H1 (cell line): Measurements from ENCODE around the gene VPS37C. TPM values are rescaled to one million over a fixed set of nuclear protein-coding genes. Genes with fewer than 3 reads are reported as not detected.
A peak's percentile ranks its signal among the peaks of the same experiment; 100 is the strongest.

Source experiments
- CTCF ChIA-PET: fragments of 300-600 bp; sonication (Branson Sonifier 250); formaldehyde crosslinking; loops from one replicate; lab custom pipeline; 2021; ENCODE audit not compliant: partially characterized antibody; lab: Charles Lee
- POLR2A ChIA-PET: fragments of 300-600 bp; sonication (Branson Sonifier 250); formaldehyde crosslinking; loops from one replicate; lab custom pipeline; 2021; ENCODE audit warnings: inconsistent platforms; ENCODE audit not compliant: partially characterized antibody; lab: Charles Lee
- DNase-seq, 2 experiments: peaks; one replicate each; pipeline versions ENCODE4 v3.0.0 to v3.0.0-alpha.2; 2010 to 2022; ENCODE audit warnings: low spot score in 2 of 2, low read depth in 1 of 2, mixed read lengths in 1 of 2
- FAIRE-seq: peaks from 2 replicates; lab custom pipeline; 2011; peaks lifted over from hg19 to GRCh38; lab: Jason Lieb, UNC
- H2AFZ ChIP-seq: 2 replicates; pipeline ENCODE4 v1.8.1; 2012; ENCODE audit warnings: low read length, inconsistent platforms
- H2AK5ac ChIP-seq: 2 replicates; pipeline ENCODE4 v1.6.1; 2013; ENCODE audit warnings: low read depth, low read length
- H2BK120ac ChIP-seq: replicated peaks from 2 replicates; pipeline ENCODE3; 2013; ENCODE audit warnings: low read depth, low read length, inconsistent platforms
- H2BK12ac ChIP-seq: 2 replicates; pipeline ENCODE4 v1.6.1; 2013; ENCODE audit warnings: low read depth, low read length
- H2BK15ac ChIP-seq: 2 replicates; pipeline ENCODE4 v1.6.1; 2013; ENCODE audit warnings: low read length
- H2BK20ac ChIP-seq: 2 replicates; pipeline ENCODE4 v1.6.1; 2013; ENCODE audit warnings: low read length
- H2BK5ac ChIP-seq: 2 replicates; pipeline ENCODE4 v1.6.1; 2013; ENCODE audit warnings: low read depth, low read length
- H3K14ac ChIP-seq: 2 replicates; pipeline ENCODE4 v1.6.1; 2013; ENCODE audit warnings: inconsistent platforms; ENCODE audit not compliant: insufficient read length
- H3K18ac ChIP-seq: 2 replicates; pipeline ENCODE4 v1.6.1; 2013; ENCODE audit warnings: low read length; ENCODE audit errors: extremely low read depth
- H3K23ac ChIP-seq: 2 replicates; pipeline ENCODE4 v1.6.1; 2013; ENCODE audit warnings: inconsistent platforms; ENCODE audit not compliant: insufficient read length
- H3K23me2 ChIP-seq: 2 replicates; pipeline ENCODE4 v1.6.1; 2013; ENCODE audit warnings: low read depth, low read length
- H3K27ac ChIP-seq: 2 replicates; pipeline ENCODE4 v1.6.1; 2011; ENCODE audit warnings: low read depth, low read length, inconsistent platforms
- H3K27me3 ChIP-seq, 4 experiments: replicated peaks in 1 of 4; 1 replicate in 1 of 4; 2 replicates in 3 of 4; pipeline versions ENCODE4 v1.6.1 to v1.8.1; 2011 to 2013; ENCODE audit warnings: low read length in 3 of 4, mild to moderate bottlenecking in 3 of 4, inconsistent platforms in 2 of 4, mixed read lengths in 2 of 4, moderate library complexity in 1 of 4; ENCODE audit not compliant: control insufficient read depth in 3 of 4, insufficient read depth in 3 of 4; ENCODE audit errors: extremely low read depth in 1 of 4
- H3K36me3 ChIP-seq, 4 experiments: 2 replicates each; pipeline versions ENCODE4 v1.6.1 to v1.8.1; 2011 to 2013; ENCODE audit warnings: mild to moderate bottlenecking in 4 of 4, low read length in 3 of 4, moderate library complexity in 2 of 4, control low read depth in 1 of 4, inconsistent platforms in 1 of 4; ENCODE audit not compliant: insufficient read depth in 4 of 4, control insufficient read depth in 2 of 4
- H3K4ac ChIP-seq: replicated peaks from 2 replicates; pipeline ENCODE3; 2013; ENCODE audit warnings: low read length, low read depth, mixed read lengths, inconsistent platforms; ENCODE audit not compliant: insufficient read length
- H3K4me1 ChIP-seq, 4 experiments: replicated peaks in 1 of 4; 1 replicate in 1 of 4; 2 replicates in 3 of 4; pipeline versions ENCODE4 v1.6.1 to v1.8.1; 2011 to 2013; ENCODE audit warnings: low read length in 3 of 4, inconsistent platforms in 2 of 4, mixed read lengths in 1 of 4; ENCODE audit not compliant: insufficient read depth in 4 of 4, control insufficient read depth in 3 of 4
- H3K4me2 ChIP-seq, 2 experiments: 2 replicates each; pipeline versions ENCODE4 v1.6.1 to v1.8.1; 2011 to 2013; ENCODE audit warnings: low read depth in 2 of 2, low read length in 2 of 2, control low read depth in 1 of 2, inconsistent platforms in 1 of 2, mild to moderate bottlenecking in 1 of 2; ENCODE audit not compliant: insufficient read depth in 1 of 2
- H3K4me3 ChIP-seq, 4 experiments: fragments of 200-600, 300-600 bp in 1 of 4; sonication (generic), shearing (Covaris generic), sonication (Bioruptor Twin) in 1 of 4; 2 replicates each; pipeline versions ENCODE4 v1.5.1 to v1.8.1; 2011 to 2016; ENCODE audit warnings: low read length in 4 of 4, low read depth in 3 of 4, control low read depth in 2 of 4, inconsistent platforms in 2 of 4, mild to moderate bottlenecking in 2 of 4, mixed read lengths in 1 of 4, moderate library complexity in 1 of 4; ENCODE audit not compliant: insufficient read depth in 2 of 4; ENCODE audit errors: extremely low read depth in 1 of 4
- H3K56ac ChIP-seq: replicated peaks from 2 replicates; pipeline ENCODE3; 2013; ENCODE audit warnings: low read depth, mild to moderate bottlenecking, mixed read lengths, low read length, inconsistent platforms; ENCODE audit not compliant: insufficient read length
- H3K79me1 ChIP-seq: 2 replicates; pipeline ENCODE4 v1.6.1; 2013; ENCODE audit warnings: low read depth, low read length, control low read depth
- H3K79me2 ChIP-seq, 2 experiments: 2 replicates each; pipeline versions ENCODE4 v1.6.1 to v1.8.1; 2012 to 2013; ENCODE audit warnings: low read length in 2 of 2, mild to moderate bottlenecking in 2 of 2, inconsistent platforms in 1 of 2; ENCODE audit not compliant: insufficient read depth in 2 of 2, control insufficient read depth in 1 of 2
- H3K9ac ChIP-seq, 4 experiments: replicated peaks in 1 of 4; 1 replicate in 1 of 4; 2 replicates in 3 of 4; pipeline versions ENCODE4 v1.6.1 to v1.8.1; 2011 to 2013; ENCODE audit warnings: low read depth in 3 of 4, low read length in 3 of 4, control low read depth in 2 of 4, mild to moderate bottlenecking in 2 of 4, moderate library complexity in 2 of 4, inconsistent platforms in 1 of 4; ENCODE audit errors: extremely low read depth in 1 of 4
- H3K9me3 ChIP-seq, 2 experiments: 2 replicates each; pipeline versions ENCODE4 v1.6.1 to v1.8.1; 2012 to 2013; ENCODE audit warnings: mild to moderate bottlenecking in 2 of 2, moderate library complexity in 2 of 2, control low read depth in 1 of 2, inconsistent platforms in 1 of 2, low read depth in 1 of 2, low read length in 1 of 2, mixed read lengths in 1 of 2; ENCODE audit not compliant: insufficient read depth in 2 of 2
- H4K20me1 ChIP-seq, 2 experiments: replicated peaks in 1 of 2; 2 replicates each; pipeline versions ENCODE3 to v1.8.1; 2011 to 2013; ENCODE audit warnings: inconsistent platforms in 2 of 2, low read length in 2 of 2, mild to moderate bottlenecking in 1 of 2; ENCODE audit not compliant: insufficient read depth in 2 of 2, control insufficient read depth in 1 of 2
- H4K5ac ChIP-seq: 2 replicates; pipeline ENCODE4 v1.6.1; 2013; ENCODE audit warnings: low read length, low read depth, mixed read lengths, inconsistent platforms; ENCODE audit not compliant: insufficient read length
- H4K8ac ChIP-seq: 2 replicates; pipeline ENCODE4 v1.8.0; 2013; ENCODE audit warnings: mild to moderate bottlenecking, moderate library complexity, low read length, inconsistent platforms; ENCODE audit not compliant: insufficient read depth; ENCODE audit errors: extremely low read depth
- H4K91ac ChIP-seq: replicated peaks from 2 replicates; pipeline ENCODE3; 2013; ENCODE audit warnings: low read length, mixed read lengths, inconsistent platforms; ENCODE audit not compliant: insufficient read length
- ASH2L ChIP-seq: fragments of 200-600, 300-600 bp; sonication (generic); IDR thresholded peaks from one replicate; pipeline ENCODE4 v1.7.1; 2017; ENCODE audit warnings: low read length
- BRCA1 ChIP-seq: IDR thresholded peaks from 2 replicates; pipeline ENCODE4 v1.6.1; 2012; ENCODE audit warnings: low read depth, low read length, improper control_type of control experiment
- CTBP2 ChIP-seq: IDR thresholded peaks from 2 replicates; pipeline ENCODE4 v1.7.0; 2011; ENCODE audit warnings: borderline replicate concordance, mild to moderate bottlenecking, moderate library complexity, mixed read lengths, low read length; ENCODE audit not compliant: insufficient read depth, insufficient read length
- HDAC2 ChIP-seq, 2 experiments: fragments of 300-600 bp in 1 of 2; sonication (generic) in 1 of 2; IDR thresholded peaks; 2 replicates each; pipeline ENCODE4 v1.6.1; 2011 to 2012; ENCODE audit warnings: low read depth in 2 of 2, low read length in 2 of 2, mild to moderate bottlenecking in 2 of 2, moderate library complexity in 2 of 2, borderline replicate concordance in 1 of 2, inconsistent platforms in 1 of 2
- POU5F1 ChIP-seq: IDR thresholded peaks from 2 replicates; pipeline ENCODE4 v1.6.1; 2011; ENCODE audit warnings: low read depth, mild to moderate bottlenecking, low read length, moderate library complexity
- RAD21 ChIP-seq, 2 experiments: IDR thresholded peaks in 1 of 2; conservative IDR thresholded peaks in 1 of 2; 2 replicates each; pipeline ENCODE4 v1.6.1; 2011; ENCODE audit warnings: low read depth in 2 of 2, low read length in 2 of 2, improper control_type of control experiment in 1 of 2, inconsistent platforms in 1 of 2, mild to moderate bottlenecking in 1 of 2, moderate library complexity in 1 of 2
- SIRT6 ChIP-seq: IDR thresholded peaks from one replicate; pipeline ENCODE4 v1.7.1; 2012; ENCODE audit warnings: low read length, inconsistent platforms
- SP1 ChIP-seq: IDR thresholded peaks from 2 replicates; pipeline ENCODE4 v1.6.1; 2011; ENCODE audit warnings: low read depth, low read length
- TAF7 ChIP-seq: optimal IDR thresholded peaks from 2 replicates; pipeline ENCODE3; 2011; ENCODE audit warnings: low read depth, mild to moderate bottlenecking, inconsistent platforms, low read length, moderate library complexity, borderline replicate concordance
- TBP ChIP-seq: IDR thresholded peaks from 2 replicates; pipeline ENCODE4 v1.6.1; 2011; ENCODE audit warnings: low read depth, low read length, improper control_type of control experiment
- TCF12 ChIP-seq: IDR thresholded peaks from 2 replicates; pipeline ENCODE4 v1.6.1; 2011; ENCODE audit warnings: low read depth, mild to moderate bottlenecking, low read length
- ZNF274 ChIP-seq: IDR thresholded peaks from 2 replicates; pipeline ENCODE4 v1.7.0; 2012; ENCODE audit warnings: low read length, borderline replicate concordance; ENCODE audit errors: extremely low read depth
- WGBS, 2 experiments: shearing (Covaris generic) in 1 of 2; methylation state at CpG; one replicate each; pipeline versions ENCODE4 v1.1.6 to v1.1.7; 2013 to 2015; ENCODE audit warnings: low lambda C conversion rate in 2 of 2, mixed read lengths in 2 of 2, inconsistent platforms in 1 of 2, low coverage in 1 of 2, missing lambda C conversion rate in 1 of 2; ENCODE audit not compliant: insufficient replicate concordance in 2 of 2, insufficient coverage in 1 of 2, insufficient read length in 1 of 2; ENCODE audit errors: extremely low coverage in 1 of 2, missing lambda C conversion rate in 1 of 2; 5-methylcytosine and 5-hydroxymethylcytosine counted together
- polyA plus RNA-seq, 7 experiments: library from polyadenylated mRNA; depleted of rRNA in 3 of 7; stranded (reverse) in 5 of 7; unstranded in 2 of 7; fragments of >200 nt in 5 of 7; fragments of 200-250 nt in 2 of 7; gene quantifications; 1 replicate in 5 of 7; 2 replicates in 1 of 7; 4 replicates in 1 of 7; pipeline versions ENCODE4 v1.2.1 to v1.2.3, GENCODE V29; 2011 to 2013; ENCODE audit warnings: missing spikeins in 2 of 7, mixed read lengths in 2 of 7
- total RNA-seq: library from RNA; stranded (reverse); fragmentation: NEBNext Ultra II Directional; extraction: Animal tissue kit (Norgen Biotek cat#: 25700); gene quantifications from 2 replicates; pipeline ENCODE4 v1.2.1, GENCODE V29; 2021

The VPS37C gene
- total and polyA plus RNA-seq, 2 of the 8 experiments (the other 6 are each of a cell fraction or from before 2014, with no cell fraction given) = 12.9 to 21.0 TPM

DNA sequence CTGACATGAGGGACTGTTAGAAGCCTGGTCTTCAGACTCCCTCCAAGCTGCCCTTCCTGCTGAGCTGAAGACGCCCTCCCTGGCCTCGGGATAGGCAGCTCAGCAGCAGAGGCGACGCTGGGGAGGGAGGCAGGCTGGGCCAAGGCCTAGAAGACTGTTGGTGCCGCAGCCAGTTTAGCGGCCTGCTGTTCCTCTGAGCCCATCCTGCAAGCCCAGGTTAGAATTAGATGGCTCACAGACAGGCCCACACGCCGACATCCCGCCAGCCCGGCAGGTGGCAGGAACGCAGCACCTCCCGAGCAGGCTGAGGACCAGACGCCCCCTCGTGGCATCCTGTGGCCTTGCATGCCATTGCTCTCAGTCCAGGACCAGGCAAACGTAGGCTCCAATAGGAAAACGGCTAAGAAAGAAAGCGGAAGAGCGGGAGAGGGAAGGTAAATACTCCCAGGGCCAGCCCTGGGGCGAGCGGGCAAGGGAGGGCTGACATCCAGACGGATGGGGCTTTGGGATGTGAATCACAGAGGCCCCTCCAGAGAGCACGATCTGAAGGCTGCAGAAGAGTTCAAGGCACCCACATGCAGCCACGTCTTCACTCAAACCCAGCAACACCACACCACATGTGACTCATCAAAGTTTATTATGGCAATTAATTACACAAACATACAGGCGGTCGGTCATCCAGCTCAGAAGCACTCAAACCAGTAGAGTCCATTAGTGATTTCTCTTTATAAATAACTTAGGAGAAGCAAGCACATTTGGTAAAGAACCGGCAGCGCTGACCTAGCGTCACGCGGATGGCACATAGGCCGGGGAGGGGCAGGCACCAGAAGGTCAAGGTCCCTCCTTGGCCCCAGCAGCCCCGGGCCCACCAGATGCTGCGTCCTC lies 31.3 kb downstream of the VPS37C start:
- peak; percentile 90 for FAIRE-seq
- no peak overlapping the region for H3K27ac ChIP-seq
- H3K9ac ChIP-seq = no peak overlapping the region
- TF ChIP-seq POU5F1 = no peak
- TF ChIP-seq SIRT6 = no peak
- no peak for TF ChIP-seq SP1
- TF ChIP-seq ASH2L = peak; percentile 51
- TF ChIP-seq CTBP2 = no peak
- TF ChIP-seq TAF7 = no peak
- peak; percentile 60; the same call in 1 of the 2 replicates for TF ChIP-seq TBP
- no peak; the same call in 1 of the 2 replicates for TF ChIP-seq BRCA1
- TF ChIP-seq TCF12 = no peak
- TF ChIP-seq RAD21 (IDR thresholded peaks at IDR 0.05 in 1 of 2, conservative IDR thresholded peaks at IDR 0.05 in 1 of 2; ENCODE audit: low read depth in 2 of 2, low read length in 2 of 2) = peak; percentile 98
- TF ChIP-seq ZNF274 = no peak
- no peak for TF ChIP-seq HDAC2 (IDR thresholded peaks at IDR 0.05; ENCODE audit: borderline replicate concordance in 1 of 2, low read depth in 2 of 2, low read length in 2 of 2)

More for the DNA sequence above, 31.3 kb downstream of the VPS37C start:
- no peaks in the 10 kb centered on the region; a peak in 2 of 8 replicates for H3K36me3 ChIP-seq
- H4K8ac ChIP-seq = peak overlapping the region; percentile 88
- no peaks in the 10 kb centered on the region for H3K79me1 ChIP-seq
- no peak overlapping the region for H2BK120ac ChIP-seq
- H3K4me3 ChIP-seq = no peak overlapping the region
- H3K23me2 ChIP-seq = no peaks in the 10 kb centered on the region
- H2BK20ac ChIP-seq = no peak overlapping the region
- H2BK12ac ChIP-seq = no peak overlapping the region
- no peak overlapping the region for H4K5ac ChIP-seq
- ChIA-PET POLR2A (no interaction called here), CTCF (interaction anchor here (0.6 to 7.1 kb wide), 32 partner anchors 9 to 242 kb away, joined by 3 to 38 read pairs (median 3); no protein-coding TSS in a partner anchor)
- peak overlapping the region in 1 of 2 experiments; percentile 18; a peak in 1 of 4 replicates for H3K4me2 ChIP-seq
- H3K56ac ChIP-seq = no peak overlapping the region
- no peak overlapping the region for H2AFZ ChIP-seq
- no peak overlapping the region for H3K14ac ChIP-seq
- no peak overlapping the region for H3K23ac ChIP-seq
- H4K91ac ChIP-seq = no peak overlapping the region
- H2BK15ac ChIP-seq = no peak overlapping the region
- H2AK5ac ChIP-seq = no peak overlapping the region
- no peaks in the 10 kb centered on the region for H3K79me2 ChIP-seq
- no peak overlapping the region for H2BK5ac ChIP-seq
- WGBS, 2 experiments = 40% methylated on average over 33 of the region's 33 CpGs; no CpG with 5 or more reads in 1 of the 2 experiments
- DNase-seq = peak; percentile 91 to 98
- no peaks in the 10 kb centered on the region for H3K9me3 ChIP-seq
- peaks cover 0 to 8% (median 5%) of the 10 kb centered on the region in 4 experiments; a peak in 4 of 7 replicates for H3K4me1 ChIP-seq
- H3K27me3 ChIP-seq = no peaks in the 10 kb centered on the region
- H4K20me1 ChIP-seq = peaks cover 3 to 4% of the 10 kb centered on the region in 2 experiments
- no peak overlapping the region for H3K4ac ChIP-seq
- no peak overlapping the region for H3K18ac ChIP-seq
